ENCODE measurements around the gene FSD1L.
"Not testable (repeated sequence)": the region's sequence is repeated elsewhere in the genome, so short reads cannot be mapped to it uniquely, and the experiment has no call there.

FSD1L gene

DNA sequence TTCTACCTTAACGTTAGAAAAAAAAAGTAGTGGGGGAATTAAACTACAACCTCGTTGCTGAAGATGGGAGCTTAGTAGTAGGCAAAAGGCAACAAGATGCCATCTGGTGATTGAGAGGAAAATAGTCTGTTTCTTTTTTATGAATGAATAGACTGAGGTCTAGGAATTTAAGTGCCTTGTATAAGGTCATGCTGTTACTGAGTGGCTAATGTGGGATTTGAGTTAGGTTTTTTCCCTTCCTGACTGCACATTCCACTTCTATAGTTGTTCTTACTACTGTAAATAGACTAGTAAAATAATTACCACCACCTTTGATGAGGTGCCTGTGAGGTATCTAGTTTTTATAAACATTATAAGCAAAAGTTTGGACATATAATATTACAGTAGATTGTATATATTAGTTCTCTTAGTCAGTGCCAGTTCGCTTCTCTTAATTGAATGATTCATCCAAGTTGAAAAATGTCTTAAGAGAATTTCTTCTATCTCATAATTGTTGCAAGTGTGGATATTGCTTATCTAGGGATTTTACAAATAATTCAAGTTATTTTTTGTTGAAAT is 19.1 kb downstream of the FSD1L start:
- DNase-seq: no peak
- intact Hi-C loops (cut with DNase I): no loop called here

DNA sequence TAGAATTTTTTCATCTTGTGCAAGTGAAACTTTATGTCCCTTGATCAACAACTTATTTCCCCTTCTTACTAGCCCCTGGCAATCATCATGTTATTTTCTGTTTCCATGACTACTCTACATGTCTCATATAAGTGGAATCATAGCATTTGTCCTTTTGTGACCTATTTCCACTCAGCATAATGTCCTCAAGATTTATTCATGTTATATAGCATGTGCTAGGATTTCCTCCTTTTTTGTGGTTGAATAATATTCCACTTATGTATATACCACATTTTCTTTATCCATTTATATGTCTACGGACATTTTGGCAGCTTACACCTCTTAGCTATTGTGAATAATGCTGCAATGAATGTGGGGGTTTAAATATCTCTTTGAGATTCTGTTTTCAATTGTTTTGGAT is 21.0 kb downstream of the FSD1L start:
- intact Hi-C loops (cut with DNase I): no loop called here
- no peak for DNase-seq

DNA sequence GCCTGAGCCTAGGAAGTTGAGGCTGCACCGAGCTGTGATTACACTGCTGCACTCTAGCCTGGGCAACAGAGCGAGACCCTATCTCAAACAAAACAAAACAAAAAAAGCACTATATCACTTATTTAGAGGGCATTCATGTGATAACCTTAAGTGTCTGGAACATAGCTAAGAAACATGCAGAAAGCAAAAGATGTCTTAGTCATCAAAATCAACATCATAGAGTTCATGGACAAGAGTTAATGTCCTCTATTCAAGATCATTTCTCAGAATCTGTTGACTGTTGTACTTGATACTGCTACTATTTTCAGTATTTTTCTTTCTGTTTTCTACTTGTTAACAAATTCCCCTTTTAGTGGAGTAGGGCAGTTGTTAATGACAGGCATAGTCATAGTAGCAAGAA is 25.4 kb downstream of the FSD1L start:
- no peak for DNase-seq
- intact Hi-C loops (cut with DNase I): no loop called here

DNA sequence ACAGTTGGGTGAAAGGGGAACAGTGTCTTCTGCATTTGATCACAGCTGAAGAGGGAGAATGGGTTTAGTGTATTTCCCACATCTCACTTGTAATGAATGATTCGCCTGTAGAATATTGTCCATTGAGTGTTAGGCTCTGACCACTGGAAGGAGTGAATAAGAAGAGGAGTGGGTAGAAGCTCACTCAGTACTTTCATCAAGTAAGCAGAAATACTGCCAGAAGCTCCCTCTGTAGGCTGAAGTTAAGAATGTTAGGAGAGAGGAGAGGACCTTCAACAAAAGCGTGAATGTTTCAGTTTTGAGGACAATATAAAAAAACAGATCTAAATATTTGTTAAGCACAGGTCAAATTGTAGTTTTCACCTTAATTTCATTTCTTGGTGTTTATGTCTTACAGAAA is 27.5 kb downstream of the FSD1L start:
- DNase-seq: peak in 6 of 42 donors; percentile 9 to 59 (median 32)
- intact Hi-C loops (cut with DNase I): no loop called here

DNA sequence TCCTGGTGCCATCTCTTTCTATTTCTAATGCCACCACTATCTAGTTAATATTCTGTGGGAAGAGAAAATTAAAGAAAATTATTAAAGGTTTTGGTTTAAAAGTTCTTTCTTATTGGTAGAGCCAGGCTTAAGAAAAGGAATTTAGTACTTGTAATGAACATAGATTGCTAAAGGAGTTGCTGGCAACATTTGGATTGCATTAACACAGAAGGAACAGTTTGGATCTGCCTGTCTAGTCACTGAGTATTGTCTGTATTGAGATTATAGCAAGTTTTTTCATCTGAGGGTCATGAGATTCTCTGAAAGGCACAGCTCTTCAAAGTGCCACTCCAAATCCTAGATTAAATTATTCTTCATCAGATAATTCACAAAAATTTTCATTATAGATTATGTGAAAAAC is 32.0 kb downstream of the FSD1L start:
- intact Hi-C loops (cut with DNase I): no loop called here
- DNase-seq: no peak

DNA sequence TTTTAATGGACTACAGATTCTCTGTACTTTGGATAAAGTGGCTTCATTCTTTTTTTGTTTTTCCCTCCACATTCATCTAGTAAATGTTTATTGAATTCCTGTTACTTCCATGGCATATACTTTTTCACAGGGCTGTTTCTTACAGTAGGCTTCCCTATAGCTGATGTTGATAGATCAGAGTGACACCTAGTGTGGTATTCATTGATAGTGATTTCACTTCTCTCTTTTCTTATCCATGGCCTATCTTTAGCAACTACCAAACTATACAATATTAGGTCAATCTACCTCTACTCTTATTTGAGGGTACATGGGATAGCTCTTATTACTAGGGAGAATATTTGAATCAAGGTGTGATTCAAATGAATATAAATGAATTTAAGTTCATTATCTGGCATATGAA is 35.8 kb downstream of the FSD1L start:
- no peak for DNase-seq
- intact Hi-C loops (cut with DNase I): no loop called here

DNA sequence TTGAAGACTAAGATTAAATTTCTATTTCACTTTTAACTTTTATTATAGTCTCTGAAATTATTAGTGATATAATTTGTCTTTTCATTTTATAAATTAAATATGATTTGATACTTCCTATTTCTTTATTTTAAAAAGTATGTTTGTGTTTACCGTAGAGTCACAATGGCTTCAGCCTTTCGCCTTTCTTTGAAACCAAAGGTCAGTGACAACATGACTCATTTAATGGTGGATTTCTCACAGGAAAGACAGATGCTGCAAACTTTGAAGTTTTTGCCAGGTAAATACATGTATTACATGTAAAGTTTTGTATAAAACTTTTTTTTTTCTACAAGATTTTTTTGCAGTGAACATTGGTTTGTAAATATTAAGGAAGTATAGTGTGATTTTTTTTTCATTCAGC is 36.4 kb downstream of the FSD1L start:
- intact Hi-C loops (cut with DNase I): no loop called here
- DNase-seq: no peak

DNA sequence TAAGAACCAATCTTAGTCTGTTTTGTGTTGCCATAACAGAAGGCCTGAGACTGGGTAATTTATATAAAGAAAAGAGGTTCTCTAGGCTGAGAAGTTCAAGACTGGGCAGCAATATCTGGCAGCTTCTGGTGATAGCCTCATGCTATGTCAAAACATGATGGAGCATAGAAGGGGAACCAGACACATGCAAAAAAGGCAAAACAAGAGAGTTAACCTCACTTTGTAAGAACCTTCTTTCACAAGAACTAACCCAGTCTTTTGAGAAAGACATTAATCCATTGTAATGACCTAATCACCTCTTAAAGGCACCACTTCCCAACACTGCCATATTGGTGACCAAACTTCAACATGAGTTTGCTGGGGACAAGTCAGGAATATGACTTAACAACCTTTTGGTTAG is 37.3 kb downstream of the FSD1L start:
- intact Hi-C loops (cut with DNase I): no loop called here

DNA sequence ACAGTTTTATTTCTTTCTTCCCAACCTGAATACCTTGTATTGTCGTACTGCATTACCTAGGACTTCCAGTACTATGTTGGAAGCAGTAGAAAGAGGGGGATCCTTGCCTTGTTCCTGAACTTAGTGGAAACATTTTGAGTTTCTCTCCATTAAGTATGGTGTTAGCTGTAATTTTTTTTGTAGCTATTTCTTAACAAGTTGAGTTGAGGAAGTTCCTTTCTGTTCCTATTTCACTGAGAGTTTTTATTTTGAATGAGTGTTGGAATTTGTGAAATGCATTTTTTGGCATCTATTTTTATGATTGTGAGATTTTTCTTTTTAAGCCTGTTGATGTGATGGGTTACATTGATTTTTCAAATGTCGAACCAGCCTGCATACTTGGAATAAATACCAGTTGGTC is 49.0 kb downstream of the FSD1L start:
- intact Hi-C loops (cut with DNase I): no loop called here
- DNase-seq: no peak

More for the DNA sequence above, 37.3 kb downstream of the FSD1L start:
- no peak for DNase-seq

DNA sequence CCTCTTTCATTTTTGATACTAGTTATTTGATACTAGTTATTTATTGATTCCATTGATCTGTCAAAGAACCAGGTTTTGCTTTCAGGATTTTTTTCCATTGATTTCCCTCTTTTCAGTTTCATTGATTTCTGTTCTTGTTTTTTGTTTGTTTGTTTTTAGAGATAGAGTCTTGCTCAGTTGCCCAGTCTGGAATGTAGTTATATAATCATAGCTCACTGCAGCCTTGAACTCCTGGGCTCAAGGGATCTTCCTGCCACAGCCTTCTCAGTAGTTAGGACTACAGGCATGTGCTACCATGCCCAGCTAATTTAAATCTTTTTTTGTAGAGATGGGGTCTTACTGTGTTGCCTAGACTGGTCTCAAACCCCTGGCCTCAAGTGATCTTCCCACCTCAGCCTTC is 49.9 kb downstream of the FSD1L start:
- DNase-seq: no peak
- intact Hi-C loops (cut with DNase I): no loop called here

DNA sequence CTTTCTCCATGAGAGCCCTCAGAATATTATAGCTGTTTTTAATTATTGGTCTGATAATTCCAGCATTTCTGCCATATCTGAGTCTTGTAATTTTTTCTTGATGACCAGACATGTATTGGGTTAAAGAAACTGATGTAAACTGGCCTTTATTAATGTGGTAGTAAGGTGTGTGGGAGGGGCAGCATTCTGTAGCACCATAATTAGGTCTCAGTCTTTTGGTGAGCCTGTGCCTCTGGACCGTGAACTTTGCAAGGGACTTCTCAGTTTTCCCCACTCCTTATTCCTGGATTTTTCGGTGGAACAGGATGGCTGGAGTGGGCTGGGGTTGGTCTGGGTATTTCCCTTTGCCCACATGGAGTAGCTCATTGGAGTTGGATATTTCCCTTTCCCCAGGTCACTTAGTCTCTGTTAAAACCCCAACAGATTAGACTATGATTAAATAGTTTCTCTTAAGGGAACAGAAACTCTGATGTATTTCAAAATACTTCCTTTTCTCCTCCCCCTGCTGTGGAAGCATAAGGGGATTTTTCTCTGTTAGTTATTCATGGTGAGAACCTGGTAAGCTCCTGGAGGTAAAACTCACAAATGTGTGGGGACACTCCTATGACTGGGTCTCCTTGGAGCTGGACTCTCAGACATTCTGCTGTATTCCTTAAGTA is 52.4 kb downstream of the FSD1L start:
- intact Hi-C loops (cut with DNase I): no loop called here
- no peak for DNase-seq

DNA sequence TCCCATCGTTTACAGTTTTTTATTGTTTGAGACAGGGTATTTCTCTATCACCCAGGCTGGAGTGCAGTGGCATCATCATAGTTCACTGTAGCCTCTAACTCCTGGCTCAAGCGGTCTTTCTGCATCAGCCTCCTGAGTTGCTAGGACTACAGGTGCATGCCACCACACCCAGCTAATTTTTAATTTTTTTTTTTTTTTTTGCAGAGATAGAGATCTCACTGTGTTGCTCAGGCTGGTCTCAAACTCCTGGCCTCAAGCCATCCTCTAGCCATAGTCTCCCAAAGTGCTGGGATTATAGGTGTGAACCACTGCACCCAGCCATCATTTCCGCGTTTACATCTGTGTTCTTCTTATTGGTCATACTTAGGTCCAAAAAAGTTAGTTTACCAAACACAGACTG is 53.6 kb downstream of the FSD1L start:
- intact Hi-C loops (cut with DNase I): no loop called here
- DNase-seq: no peak

DNA sequence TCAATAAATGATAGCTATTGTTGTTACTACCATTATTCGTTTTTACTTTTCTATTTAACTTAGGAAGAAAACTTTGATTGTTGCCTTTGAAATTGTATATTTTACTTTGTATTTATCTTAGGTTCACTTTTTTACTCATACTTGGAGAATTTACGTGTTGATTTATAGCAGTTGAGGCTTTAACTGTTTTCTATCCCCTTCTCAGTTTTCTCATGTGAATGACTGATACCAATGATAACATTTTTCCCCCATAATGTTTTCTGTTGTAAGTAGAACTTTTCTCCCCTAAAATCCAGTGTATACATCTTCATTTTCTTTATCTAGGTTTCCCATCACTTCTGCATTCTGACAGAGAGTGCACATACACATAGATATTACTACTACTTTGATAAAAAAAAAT is 54.4 kb downstream of the FSD1L start:
- intact Hi-C loops (cut with DNase I): no loop called here
- no peak for DNase-seq

DNA sequence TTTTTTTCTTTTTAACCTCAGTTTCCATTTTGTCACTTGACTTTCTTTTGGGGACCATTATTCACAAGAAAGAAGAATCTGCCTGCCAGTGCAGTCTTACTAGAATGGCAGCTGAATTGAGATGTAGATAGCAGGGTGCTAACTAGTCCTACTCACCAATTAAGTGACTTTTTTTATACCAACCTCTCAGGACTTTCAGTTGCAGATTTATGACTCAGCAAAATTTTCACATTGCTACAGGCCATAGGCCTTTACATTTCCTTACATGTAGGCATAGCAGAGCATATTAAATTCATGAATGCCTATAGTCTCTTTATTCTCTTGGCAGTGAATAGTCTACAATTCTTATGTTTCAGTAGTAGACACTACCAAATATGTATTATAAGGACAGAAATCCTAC is 56.0 kb downstream of the FSD1L start:
- intact Hi-C loops (cut with DNase I): no loop called here
- DNase-seq: no peak

DNA sequence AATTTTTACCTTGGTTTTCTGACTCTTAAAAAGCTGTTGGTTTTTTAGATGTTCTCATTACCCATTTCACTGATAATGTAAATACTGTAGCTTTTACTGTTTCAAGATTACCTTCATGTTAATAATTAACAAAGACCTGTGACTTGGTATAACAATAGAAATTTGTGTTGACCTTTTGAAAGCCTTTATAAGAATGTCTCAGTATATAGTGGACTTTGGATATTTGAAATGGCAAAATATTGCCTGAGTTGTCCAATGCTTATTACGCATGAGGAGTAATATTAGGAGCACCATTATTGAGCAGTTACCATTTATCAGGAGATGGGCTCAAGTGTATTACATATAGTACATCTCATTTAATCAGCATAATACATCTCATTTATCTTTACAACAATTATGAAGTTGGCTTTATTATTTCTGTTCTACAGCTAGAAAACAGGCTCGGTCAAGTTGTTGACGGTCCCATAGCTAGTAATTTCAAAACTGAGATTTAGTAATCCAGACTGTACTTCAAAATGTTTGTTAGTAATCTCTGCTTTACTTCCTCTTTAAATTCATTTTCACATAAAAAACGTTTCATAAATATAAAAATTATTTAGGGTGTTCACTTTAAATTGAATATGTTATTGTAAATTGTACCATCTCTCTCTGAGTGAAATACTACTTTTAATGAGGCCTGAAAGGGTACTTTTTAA is 59.4 kb downstream of the FSD1L start:
- intact Hi-C loops (cut with DNase I): no loop called here
- DNase-seq: no peak

DNA sequence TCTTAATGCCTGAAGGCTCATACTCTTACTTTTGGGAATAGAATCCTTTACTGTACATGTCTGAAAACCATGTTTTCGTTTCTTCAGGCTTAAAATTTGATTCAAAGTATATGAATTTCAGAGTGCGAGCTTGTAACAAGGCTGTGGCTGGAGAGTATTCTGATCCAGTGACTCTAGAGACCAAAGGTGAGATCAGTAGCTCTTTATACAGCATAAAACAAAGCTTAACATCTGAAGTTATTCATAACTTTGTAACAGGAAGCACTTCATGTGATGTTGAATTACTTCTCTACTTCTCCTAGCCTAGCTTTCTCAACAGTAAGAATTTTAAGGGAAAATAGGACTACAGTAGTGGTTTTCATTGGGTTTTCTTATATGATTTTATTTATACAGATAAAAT is 60.7 kb downstream of the FSD1L start:
- intact Hi-C loops (cut with DNase I): no loop called here
- DNase-seq: no peak

DNA sequence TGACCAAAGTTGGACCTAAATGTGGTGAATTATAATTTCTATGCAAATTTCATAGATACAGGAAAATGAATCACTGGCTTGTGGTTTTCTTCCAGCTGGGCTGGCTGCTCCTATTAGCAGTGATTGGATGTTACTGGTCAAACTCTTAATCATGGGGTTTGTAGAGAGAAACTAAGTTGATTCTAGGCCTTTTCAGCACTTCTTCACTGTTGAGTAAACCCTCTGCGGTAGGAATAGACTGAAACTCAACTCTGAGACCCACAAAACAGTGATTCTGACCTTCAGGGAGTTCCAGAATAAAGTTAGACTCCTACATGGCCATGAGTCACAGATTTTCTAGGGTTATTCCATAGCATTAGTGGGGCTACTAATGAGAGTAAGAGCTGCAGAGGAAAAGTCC is 62.2 kb downstream of the FSD1L start:
- no peak for DNase-seq
- intact Hi-C loops (cut with DNase I): no loop called here

DNA sequence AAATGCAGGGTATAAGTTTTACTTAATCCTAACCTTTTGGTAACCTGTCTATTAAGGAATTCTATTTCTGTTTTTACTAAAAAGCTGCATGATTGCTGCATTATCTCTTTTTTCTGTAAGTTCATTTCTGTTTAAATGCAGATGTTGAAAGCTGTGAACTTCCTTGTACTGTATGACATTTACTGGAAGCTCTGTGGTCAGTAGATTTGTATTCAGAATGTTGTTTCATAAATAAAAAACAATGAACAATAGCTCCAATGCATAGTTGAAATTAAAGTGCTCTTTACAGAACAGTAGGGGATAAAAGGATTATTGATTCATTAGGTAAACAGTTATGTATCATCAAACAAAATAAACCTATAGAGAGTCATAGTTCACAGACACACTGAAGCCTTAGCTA is 63.6 kb downstream of the FSD1L start:
- intact Hi-C loops (cut with DNase I): no loop called here
- no peak for DNase-seq

DNA sequence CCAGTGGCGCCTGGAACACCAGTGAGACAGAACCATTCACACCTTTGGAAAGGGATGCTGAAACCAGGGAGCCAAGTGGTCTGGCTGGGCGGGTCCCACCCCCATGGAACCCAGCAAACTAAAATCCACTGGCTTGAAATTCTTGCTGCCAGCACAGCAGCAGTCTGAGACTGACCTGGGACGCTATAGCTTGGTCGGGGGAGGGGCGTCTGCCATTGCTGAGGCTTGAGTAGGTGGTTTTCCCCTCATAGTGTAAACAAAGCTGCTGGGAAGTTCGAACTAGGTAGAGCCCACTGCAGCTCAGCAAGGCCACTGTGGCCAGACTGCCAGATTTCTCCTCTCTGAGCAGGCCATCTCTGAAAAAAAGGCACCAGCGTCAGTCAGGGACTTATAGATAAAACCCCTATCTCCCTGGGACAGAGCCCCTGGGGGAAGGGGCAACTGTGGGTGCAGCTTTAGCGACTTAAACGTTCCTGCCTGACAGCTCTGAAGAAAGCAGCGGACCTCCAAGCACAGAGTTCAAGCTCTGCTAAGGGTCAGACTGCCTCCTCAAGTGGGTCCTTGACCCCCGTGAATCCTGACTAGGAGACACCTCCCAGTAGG is 68.1 kb downstream of the FSD1L start:
- DNase-seq: no peak
- intact Hi-C loops (cut with DNase I): no loop called here

DNA sequence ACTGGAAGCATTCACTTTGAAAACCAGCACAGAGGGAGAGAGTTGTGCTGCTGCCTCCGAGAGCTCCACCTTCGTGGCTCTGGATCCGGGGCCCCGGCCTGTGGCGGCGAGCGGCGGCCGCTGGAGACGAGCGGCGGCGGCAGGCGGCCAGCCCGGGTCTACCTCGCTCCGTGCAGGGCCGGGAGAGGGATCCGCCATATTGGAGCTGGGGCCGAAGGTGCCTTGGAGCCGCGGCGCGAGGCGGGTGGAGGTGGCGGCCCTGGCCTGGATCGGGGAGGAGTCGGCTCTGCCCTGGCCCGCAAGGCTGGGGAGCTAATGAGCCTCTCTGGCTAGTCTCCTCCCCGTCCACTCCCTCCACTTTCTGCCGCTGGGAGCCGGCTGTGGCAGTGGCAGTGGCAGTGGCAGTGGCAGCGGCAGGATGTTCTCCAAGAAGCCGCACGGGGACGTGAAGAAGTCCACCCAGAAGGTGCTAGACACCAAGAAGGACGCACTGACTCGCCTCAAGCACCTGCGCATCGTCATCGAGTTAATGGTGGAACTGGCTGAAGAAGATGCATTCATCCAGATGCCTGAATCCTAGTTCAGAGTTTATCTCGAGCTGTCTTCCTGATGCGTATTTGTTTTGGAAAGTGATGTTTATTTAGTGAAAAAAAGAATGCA is 72.0 kb downstream of the FSD1L start:
- peak in 20 of 42 donors; percentile 1 to 47 (median 22) for DNase-seq
- intact Hi-C loops (cut with DNase I): not testable (repeated sequence)
